ENCODE results near the gene SELENON.

The SELENON gene

GRCh38 chr1:25794325-25794724 lies 5.7 kb upstream of the SELENON start:
- DNase-seq: no peak

GRCh38 chr1:25795211-25795610 lies 4.8 kb upstream of the SELENON start:
- no peak for DNase-seq

- no peak for DNase-seq
These were observed 3.8 kb upstream of the SELENON start for GRCh38 chr1:25795946-25796810.

- peak; percentile 99 for DNase-seq
These were observed 3.1 kb upstream of the SELENON start for GRCh38 chr1:25796811-25797458.

- no peak for DNase-seq
These were observed 2.1 kb upstream of the SELENON start for GRCh38 chr1:25797939-25798338.

DNA sequence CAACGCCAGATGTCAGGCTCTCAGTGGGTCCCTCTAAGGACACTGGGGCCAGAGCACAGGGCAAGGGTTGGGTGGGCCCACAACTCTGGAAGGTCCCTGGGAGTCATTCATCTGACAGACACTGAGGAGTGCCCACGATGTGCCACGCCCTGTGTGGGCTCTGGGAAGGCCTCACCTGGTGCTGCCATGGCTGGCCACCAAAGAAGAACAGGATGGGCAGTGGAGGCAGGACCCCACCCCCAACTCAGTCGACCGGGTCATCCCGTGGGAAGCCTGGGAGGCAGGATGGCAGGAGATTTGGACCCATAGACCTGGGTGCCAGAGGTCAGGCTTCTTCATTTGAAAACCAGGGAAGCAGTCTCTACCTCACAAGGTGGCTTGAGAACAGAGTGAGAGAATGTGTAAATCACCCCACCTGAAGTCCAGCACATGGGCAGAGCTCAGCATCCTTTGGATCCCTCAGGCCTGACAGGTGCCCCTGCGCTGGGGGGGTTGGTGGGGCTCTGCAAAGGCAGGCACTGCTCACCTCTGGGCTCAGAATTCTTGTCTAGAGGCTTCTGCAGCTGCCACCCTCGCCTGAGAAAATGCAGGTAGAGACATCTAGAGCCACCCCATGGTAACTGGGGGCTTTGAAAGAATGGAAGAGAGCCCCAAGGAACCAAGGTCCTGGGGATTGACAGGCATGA lies 1.2 kb upstream of the SELENON start:
- DNase-seq: no peak

DNA sequence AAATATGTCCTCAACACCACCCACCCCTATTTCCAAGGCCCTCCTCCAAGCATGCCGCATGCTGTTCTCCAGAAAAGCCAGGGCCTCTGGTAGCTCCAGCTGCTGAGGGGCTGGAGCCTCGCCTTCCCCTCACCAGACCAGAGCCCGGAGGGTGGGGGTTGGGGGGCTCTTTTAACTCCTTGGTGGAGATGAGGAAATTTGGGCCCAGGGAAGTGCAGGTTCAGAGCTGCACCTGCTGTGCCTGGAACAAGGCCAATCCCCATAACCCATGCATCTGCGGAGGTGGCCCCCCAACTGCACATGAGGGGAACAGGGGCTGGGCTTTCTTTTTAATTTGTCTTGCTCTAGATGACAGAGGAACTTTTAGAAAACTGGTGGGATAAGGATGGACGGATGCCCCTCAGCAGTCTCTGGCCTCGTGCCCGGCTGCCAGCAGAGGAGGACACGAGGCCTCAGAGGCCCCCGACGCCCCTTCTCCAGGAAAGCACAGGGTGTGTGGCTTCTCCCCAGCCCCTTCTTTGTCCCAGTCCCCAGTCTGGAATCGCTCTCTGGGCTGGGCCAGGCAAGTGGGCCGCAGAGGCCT lies 550 bp upstream of the SELENON start:
- peak; percentile 67 for DNase-seq

DNA sequence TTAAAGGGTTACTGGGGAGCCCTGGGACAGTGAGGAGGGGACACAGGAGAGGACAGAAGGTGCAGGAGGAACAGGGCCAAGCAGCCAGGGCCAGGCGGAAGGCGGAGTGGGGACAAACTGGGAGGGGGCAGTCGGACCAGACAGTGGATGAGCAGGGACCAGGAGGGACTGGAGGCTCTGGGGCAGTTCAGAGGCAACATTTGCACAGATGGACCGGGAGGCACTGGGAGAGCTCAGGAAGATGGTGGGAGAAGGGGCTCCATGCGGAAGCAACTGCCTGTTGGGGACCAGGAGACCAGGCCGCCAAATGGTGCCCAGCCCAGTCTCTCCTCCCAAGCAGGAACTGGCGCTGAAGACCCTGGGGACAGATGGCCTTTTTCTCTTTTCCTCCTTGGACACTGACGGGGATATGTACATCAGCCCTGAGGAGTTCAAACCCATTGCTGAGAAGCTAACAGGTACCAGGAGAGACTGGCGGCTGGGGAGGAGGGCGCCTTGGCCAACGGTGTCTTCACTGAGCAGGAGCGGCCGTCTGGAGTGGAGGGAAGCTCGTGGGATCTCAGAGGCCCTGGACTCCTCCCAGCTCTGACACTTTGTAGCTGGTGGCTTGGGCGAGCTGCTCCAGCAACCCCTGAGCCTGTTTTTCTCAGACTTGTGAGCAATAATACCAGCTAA lies 847 bp downstream of the SELENON start:
- DNase-seq: no peak

DNA sequence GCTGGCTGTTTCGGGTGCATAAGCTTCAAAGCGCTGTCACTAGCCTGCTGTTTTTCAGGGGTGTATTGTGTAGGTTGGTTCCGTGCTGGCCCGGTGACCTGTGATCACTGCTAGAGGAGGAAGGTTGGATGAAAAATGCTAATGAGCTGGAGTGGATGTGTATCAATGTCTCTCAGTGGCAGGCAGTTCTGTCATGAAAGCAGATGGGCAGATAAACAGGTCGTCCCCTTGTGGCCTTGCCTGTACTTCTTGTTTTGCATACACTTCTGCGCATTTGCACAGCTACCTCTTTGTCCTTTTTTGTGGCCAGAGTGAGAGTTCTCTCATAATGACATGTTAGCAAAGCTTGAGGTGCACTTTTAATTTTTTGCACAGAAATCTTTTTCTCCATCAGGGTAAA lies 2.9 kb downstream of the SELENON start:
- DNase-seq: no peak

DNA sequence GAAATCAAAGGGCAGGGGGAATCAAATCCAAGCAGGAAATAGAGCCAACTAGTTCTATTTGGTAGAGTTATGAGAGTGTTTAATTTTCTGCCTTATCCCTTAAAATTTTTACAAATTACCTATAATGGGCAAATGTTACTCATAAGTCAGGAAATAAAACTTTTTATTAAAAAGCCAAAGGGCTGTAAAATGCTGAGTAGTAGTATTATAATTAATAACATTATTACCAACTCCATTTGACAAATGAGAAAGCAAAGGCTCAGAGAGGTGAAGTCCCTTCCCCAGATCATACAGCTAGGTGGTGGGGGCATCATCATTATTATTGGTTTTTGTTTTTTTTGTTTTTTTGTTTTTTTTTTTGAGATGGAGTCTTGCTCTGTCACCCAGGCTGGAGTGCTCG lies 3.4 kb downstream of the SELENON start:
- no peak for DNase-seq

GRCh38 chr1:25804244-25804963 lies 4.4 kb downstream of the SELENON start:
- DNase-seq: no peak

GRCh38 chr1:25804964-25805862 lies 5.2 kb downstream of the SELENON start:
- DNase-seq: no peak

DNA sequence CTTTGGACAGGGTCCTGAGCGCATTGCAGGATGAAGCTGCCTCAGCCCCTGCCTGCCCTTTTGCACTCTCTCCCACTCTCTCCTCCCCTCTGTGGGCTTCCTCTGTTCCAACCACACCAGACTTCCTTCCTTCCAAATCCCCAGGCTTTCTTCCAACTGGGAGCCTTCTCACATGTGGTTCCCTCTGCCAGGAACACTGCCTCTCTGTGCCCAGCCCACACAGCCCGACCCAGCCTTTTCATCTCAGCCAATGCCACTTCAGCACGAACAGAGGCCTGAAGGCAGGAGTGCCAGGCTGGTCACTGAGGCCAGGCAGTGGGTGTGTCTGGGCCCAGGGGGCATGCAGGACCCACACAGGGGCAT lies 5.9 kb downstream of the SELENON start:
- DNase-seq: no peak

DNA sequence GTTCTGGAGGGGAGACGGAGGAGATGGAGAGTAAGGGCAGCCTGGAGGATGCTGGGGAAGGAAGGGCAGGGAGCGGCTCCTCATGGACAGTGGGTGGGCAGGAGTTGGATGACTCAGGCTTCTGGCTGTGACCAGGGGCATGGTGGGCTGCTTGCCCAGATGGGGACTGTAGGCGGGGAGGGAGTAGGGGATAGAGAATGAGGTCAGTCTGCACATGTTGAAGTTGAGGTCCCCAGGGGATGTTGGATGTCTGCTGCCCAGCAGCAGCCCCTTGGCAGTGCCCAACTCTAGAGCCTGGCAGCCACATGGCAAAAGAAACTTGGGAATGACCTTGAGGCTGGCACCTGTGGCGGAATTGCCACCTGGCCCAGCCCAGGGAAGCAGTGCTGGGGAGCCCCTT lies 6.4 kb downstream of the SELENON start:
- DNase-seq: no peak

GRCh38 chr1:25807480-25808390 lies 7.7 kb downstream of the SELENON start:
- DNase-seq: no peak

- no peak for DNase-seq
These were observed 8.7 kb downstream of the SELENON start for GRCh38 chr1:25808481-25809244.

DNA sequence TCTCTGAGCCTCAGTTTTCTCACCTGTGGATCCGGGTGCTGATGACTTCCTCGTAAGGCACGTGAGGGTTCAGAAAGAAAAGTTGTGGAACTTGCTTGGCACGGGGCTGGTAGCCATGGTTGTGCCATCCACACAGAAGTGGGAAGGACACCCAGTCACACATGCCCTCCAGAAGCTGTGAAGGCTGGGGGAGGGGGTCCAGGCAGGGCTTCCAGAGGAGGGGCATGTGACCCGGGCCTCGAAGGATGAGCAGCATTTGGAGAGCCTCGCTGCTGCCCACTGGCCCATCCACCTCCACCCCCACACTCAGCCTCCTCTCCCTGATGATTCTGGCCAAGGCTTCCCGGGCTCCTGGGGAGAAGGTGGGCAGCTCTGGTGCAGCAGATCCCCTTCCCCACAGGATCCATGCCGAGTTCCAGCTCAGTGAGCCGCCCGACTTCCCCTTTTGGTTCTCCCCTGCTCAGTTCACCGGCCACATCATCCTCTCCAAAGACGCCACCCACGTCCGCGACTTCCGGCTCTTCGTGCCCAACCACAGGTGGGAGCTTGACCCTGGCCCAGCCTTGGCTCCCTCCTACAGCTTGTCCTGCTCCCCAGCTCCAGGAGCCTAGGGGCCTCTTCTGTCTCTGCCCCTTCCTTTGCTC lies 9.4 kb downstream of the SELENON start:
- DNase-seq: no peak

GRCh38 chr1:25809929-25810328 lies 9.9 kb downstream of the SELENON start:
- no peak for DNase-seq

Data from NCI-H1105 treated with DMSO at 0.1 percent for 48 hours (cell line).